Neural cell (in vitro differentiated cells): ENCODE data around the gene LONRF3. TPM values are rescaled to one million over a fixed set of nuclear protein-coding genes. Genes with fewer than 3 reads are reported as not detected.
"Not testable (repeated sequence)": the region's sequence is repeated elsewhere in the genome, so short reads cannot be mapped to it uniquely, and the experiment has no call there.

Experiments used
- H2AFZ ChIP-seq: fragments of 200-600, 300-800 bp; sonication (generic), shearing (Covaris generic); 2 replicates; pipeline ENCODE4 v1.6.0; 2014; ENCODE audit warnings: low read depth, mild to moderate bottlenecking, antibody characterized with exemption, low read length, moderate library complexity
- H3F3A ChIP-seq: fragments of 200-600 bp; shearing (Covaris generic); 2 replicates; pipeline ENCODE4 v1.6.1; 2016; ENCODE audit warnings: mild to moderate bottlenecking, moderate library complexity, mixed read lengths, antibody characterized with exemption, low read length; ENCODE audit not compliant: insufficient read depth, poor library complexity, severe bottlenecking
- H3K27ac ChIP-seq: fragments of 200-600, 300-800 bp; sonication (generic), shearing (Covaris generic); 2 replicates; pipeline ENCODE4 v1.5.1; 2014; ENCODE audit warnings: mild to moderate bottlenecking, low read length, moderate library complexity
- H3K27me3 ChIP-seq: fragments of 300-800, 200-600 bp; sonication (generic), shearing (Covaris generic); 2 replicates; pipeline ENCODE4 v1.6.0; 2014; ENCODE audit warnings: mild to moderate bottlenecking, low read depth, low read length, moderate library complexity; ENCODE audit not compliant: insufficient read depth
- H3K36me3 ChIP-seq: fragments of 300-800, 200-600 bp; sonication (generic), shearing (Covaris generic); 2 replicates; pipeline ENCODE4 v1.5.1; 2014; ENCODE audit warnings: mild to moderate bottlenecking, antibody characterized with exemption, low read length, moderate library complexity; ENCODE audit not compliant: insufficient read depth
- H3K4me2 ChIP-seq: fragments of 300-800, 200-600 bp; sonication (generic), shearing (Covaris generic); 2 replicates; pipeline ENCODE4 v1.6.0; 2014; ENCODE audit warnings: mild to moderate bottlenecking, low read length
- H3K4me3 ChIP-seq: fragments of 300-800, 200-600 bp; sonication (generic), shearing (Covaris generic); 2 replicates; pipeline ENCODE4 v1.5.1; 2014; ENCODE audit warnings: mild to moderate bottlenecking, low read length, moderate library complexity
- H3K79me2 ChIP-seq: fragments of 200-600 bp; shearing (Covaris generic); replicated peaks from 2 replicates; pipeline ENCODE4 v1.6.0; 2014; ENCODE audit warnings: mild to moderate bottlenecking, low read length, moderate library complexity; ENCODE audit not compliant: insufficient read depth
- H3K9ac ChIP-seq: fragments of 300-800, 200-600 bp; sonication (generic), shearing (Covaris generic); 2 replicates; pipeline ENCODE4 v1.6.1; 2016; ENCODE audit warnings: mild to moderate bottlenecking, low read length, mixed read lengths
- H3K9me2 ChIP-seq: fragments of 200-600 bp; shearing (Covaris generic); 2 replicates; pipeline ENCODE4 v1.6.1; 2016; ENCODE audit warnings: mild to moderate bottlenecking, low read length, mixed read lengths; ENCODE audit not compliant: insufficient read depth
- H3K9me3 ChIP-seq: fragments of 200-600, 300-800 bp; sonication (generic), shearing (Covaris generic); 2 replicates; pipeline ENCODE4 v1.6.1; 2016; ENCODE audit warnings: mild to moderate bottlenecking, mixed run types, low read length, moderate library complexity, mixed read lengths
- H4K20me1 ChIP-seq: fragments of 200-600 bp; shearing (Covaris generic); 2 replicates; pipeline ENCODE4 v1.6.1; 2016; ENCODE audit warnings: mild to moderate bottlenecking, mixed run types; ENCODE audit not compliant: insufficient read depth
- EP300 ChIP-seq: fragments of 450-650 bp; conservative IDR thresholded peaks from 2 replicates; pipeline ENCODE4 v1.6.1; 2014; ENCODE audit warnings: antibody characterized with exemption, mild to moderate bottlenecking, moderate library complexity; ENCODE audit not compliant: poor library complexity, severe bottlenecking
- MXI1 ChIP-seq: fragments of 450-650 bp; conservative IDR thresholded peaks from 2 replicates; pipeline ENCODE4 v1.6.1; 2014; ENCODE audit warnings: antibody characterized with exemption, mild to moderate bottlenecking; ENCODE audit not compliant: poor library complexity, severe bottlenecking
- RAD21 ChIP-seq: fragments of 450-650 bp; conservative IDR thresholded peaks from 2 replicates; pipeline ENCODE4 v1.6.1; 2014; ENCODE audit warnings: antibody characterized with exemption, mild to moderate bottlenecking, moderate library complexity
- SMC3 ChIP-seq: fragments of 450-650 bp; conservative IDR thresholded peaks from 2 replicates; pipeline ENCODE4 v1.6.1; 2014; ENCODE audit warnings: antibody characterized with exemption, mild to moderate bottlenecking, moderate library complexity; ENCODE audit not compliant: poor library complexity
- TAF1 ChIP-seq: IDR thresholded peaks from 2 replicates; pipeline ENCODE4 v1.6.1; 2012; ENCODE audit warnings: low read depth
- polyA plus RNA-seq: library from polyadenylated mRNA; depleted of rRNA; stranded (reverse); fragments of >200 nt; gene quantifications from 2 replicates; pipeline ENCODE4 v1.2.3, GENCODE V29; 2014
- TF ChIP-seq, protein P1 (sequence below): IDR thresholded peaks from 2 replicates; pipeline ENCODE4 v1.6.1; 2012; ENCODE audit warnings: borderline replicate concordance
- TF ChIP-seq, protein P2 (sequence below): fragments of 450-650 bp; IDR thresholded peaks from 2 replicates; pipeline ENCODE4 v1.5.1; 2014; ENCODE audit warnings: antibody characterized with exemption, mild to moderate bottlenecking, moderate library complexity; ENCODE audit not compliant: poor library complexity, severe bottlenecking

The LONRF3 gene
- polyA plus RNA-seq, 1 donor from 2014 or later: 0.41 TPM

- Histone ChIP-seq H3K27me3 (no peaks in the 10 kb centered on the region), H3F3A (no peaks in the 10 kb centered on the region), H3K9me2 (no peaks in the 10 kb centered on the region), H3K79me2 (no peaks in the 10 kb centered on the region), H3K9me3 (no peaks in the 10 kb centered on the region), H3K27ac (no peak overlapping the region), H4K20me1 (no peaks in the 10 kb centered on the region), H2AFZ (no peak overlapping the region), H3K36me3 (no peaks in the 10 kb centered on the region), H3K4me2 (no peak overlapping the region), H3K4me3 (no peak overlapping the region), H3K9ac (no peak overlapping the region)
- no peak for TF ChIP-seq SMC3
- TF ChIP-seq MXI1: no peak
- TF ChIP-seq RAD21: no peak
These were observed 42.7 kb downstream of the LONRF3 start for GRCh38 chrX:119017077-119017476.

DNA sequence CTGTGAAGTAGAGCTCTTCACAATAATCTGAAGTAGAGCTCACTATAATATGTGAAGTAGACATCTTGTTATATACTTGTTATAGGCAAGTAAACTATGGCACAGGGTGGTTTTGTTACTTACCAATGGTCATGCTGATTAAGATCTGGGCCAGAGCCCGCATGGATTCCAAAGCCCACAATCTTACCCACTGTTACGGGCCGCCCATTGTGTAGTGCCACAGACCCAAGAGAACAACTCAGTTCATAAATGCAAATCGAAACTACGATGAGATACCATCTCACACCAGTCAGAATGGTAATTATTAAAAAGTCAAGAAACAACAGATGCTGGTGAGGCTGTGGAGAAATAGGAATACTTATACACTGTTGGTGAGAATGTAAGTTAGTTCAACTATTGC, 51.5 kb downstream of the LONRF3 start:
- Histone ChIP-seq H3K79me2 (no peaks in the 10 kb centered on the region), H3K4me2 (no peak overlapping the region), H3K9me2 (no peaks in the 10 kb centered on the region), H3K9ac (no peak overlapping the region), H3K36me3 (no peaks in the 10 kb centered on the region), H3K27ac (no peak overlapping the region), H3K4me3 (no peak overlapping the region), H4K20me1 (no peaks in the 10 kb centered on the region), H3K9me3 (no peaks in the 10 kb centered on the region), H3F3A (no peaks in the 10 kb centered on the region), H2AFZ (no peak overlapping the region), H3K27me3 (no peaks in the 10 kb centered on the region)
- TF ChIP-seq, protein P1, sequence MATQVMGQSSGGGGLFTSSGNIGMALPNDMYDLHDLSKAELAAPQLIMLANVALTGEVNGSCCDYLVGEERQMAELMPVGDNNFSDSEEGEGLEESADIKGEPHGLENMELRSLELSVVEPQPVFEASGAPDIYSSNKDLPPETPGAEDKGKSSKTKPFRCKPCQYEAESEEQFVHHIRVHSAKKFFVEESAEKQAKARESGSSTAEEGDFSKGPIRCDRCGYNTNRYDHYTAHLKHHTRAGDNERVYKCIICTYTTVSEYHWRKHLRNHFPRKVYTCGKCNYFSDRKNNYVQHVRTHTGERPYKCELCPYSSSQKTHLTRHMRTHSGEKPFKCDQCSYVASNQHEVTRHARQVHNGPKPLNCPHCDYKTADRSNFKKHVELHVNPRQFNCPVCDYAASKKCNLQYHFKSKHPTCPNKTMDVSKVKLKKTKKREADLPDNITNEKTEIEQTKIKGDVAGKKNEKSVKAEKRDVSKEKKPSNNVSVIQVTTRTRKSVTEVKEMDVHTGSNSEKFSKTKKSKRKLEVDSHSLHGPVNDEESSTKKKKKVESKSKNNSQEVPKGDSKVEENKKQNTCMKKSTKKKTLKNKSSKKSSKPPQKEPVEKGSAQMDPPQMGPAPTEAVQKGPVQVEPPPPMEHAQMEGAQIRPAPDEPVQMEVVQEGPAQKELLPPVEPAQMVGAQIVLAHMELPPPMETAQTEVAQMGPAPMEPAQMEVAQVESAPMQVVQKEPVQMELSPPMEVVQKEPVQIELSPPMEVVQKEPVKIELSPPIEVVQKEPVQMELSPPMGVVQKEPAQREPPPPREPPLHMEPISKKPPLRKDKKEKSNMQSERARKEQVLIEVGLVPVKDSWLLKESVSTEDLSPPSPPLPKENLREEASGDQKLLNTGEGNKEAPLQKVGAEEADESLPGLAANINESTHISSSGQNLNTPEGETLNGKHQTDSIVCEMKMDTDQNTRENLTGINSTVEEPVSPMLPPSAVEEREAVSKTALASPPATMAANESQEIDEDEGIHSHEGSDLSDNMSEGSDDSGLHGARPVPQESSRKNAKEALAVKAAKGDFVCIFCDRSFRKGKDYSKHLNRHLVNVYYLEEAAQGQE: no peak
- TF ChIP-seq, protein P2, sequence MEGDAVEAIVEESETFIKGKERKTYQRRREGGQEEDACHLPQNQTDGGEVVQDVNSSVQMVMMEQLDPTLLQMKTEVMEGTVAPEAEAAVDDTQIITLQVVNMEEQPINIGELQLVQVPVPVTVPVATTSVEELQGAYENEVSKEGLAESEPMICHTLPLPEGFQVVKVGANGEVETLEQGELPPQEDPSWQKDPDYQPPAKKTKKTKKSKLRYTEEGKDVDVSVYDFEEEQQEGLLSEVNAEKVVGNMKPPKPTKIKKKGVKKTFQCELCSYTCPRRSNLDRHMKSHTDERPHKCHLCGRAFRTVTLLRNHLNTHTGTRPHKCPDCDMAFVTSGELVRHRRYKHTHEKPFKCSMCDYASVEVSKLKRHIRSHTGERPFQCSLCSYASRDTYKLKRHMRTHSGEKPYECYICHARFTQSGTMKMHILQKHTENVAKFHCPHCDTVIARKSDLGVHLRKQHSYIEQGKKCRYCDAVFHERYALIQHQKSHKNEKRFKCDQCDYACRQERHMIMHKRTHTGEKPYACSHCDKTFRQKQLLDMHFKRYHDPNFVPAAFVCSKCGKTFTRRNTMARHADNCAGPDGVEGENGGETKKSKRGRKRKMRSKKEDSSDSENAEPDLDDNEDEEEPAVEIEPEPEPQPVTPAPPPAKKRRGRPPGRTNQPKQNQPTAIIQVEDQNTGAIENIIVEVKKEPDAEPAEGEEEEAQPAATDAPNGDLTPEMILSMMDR: no peak
- no peak for TF ChIP-seq SMC3
- no peak for TF ChIP-seq EP300
- TF ChIP-seq TAF1: no peak

- not testable (repeated sequence) for H3K27me3 ChIP-seq, H3K27ac ChIP-seq, H4K20me1 ChIP-seq, H3K9me3 ChIP-seq, H3K79me2 ChIP-seq, H3F3A ChIP-seq, H2AFZ ChIP-seq, H3K9ac ChIP-seq, H3K9me2 ChIP-seq, H3K36me3 ChIP-seq, H3K4me3 ChIP-seq, H3K4me2 ChIP-seq
These were observed 51.9 kb downstream of the LONRF3 start for GRCh38 chrX:119026344-119026743.

DNA sequence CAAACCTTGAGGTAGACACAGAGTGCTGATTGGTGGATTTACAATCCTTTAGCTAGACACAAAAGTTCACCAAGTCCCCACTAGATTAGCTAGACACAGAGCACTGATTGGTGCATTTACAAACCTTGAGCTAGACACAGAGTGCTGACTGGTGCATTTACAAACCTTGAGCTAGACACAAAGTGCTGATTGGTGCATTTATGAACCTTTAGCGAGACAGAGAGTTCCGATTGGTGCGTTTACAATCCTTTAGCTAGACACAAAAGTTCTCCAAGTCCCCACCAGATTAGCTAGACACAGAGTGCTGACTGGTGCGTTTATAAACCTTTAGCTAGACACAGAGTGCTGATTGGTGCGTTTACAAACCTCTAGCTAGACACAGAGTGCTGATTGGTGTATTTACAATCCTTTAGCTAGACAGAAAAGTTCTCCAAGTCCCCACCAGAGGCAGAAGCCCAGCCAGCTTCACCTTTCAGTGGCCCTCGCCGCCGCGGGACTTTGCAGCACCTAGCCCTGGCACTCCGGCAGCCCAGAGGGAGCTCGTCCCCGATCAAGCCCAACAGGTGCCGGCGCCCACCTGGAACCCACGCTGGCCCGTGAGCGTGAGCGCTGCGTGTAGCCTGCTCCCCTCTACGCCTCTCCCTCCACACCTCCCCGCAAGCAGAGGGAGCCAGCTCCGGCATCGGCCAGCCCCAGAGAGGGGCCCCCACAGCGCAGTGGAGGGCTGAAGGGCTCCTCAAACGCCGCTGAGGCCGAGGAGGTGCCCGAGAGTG, 53.7 kb downstream of the LONRF3 start:
- not testable (repeated sequence) for H3K9me2 ChIP-seq, H3K9ac ChIP-seq, H3K79me2 ChIP-seq, H3K27ac ChIP-seq, H3K36me3 ChIP-seq, H2AFZ ChIP-seq, H4K20me1 ChIP-seq, H3F3A ChIP-seq, H3K27me3 ChIP-seq, H3K4me2 ChIP-seq, H3K4me3 ChIP-seq, H3K9me3 ChIP-seq
